HG03045 (cell line): ENCODE results near the gene SHE.

Source experiments
- ATAC-seq: cut with Tn5 transposase; IDR thresholded peaks from one replicate; pipeline ENCODE4 v1.9.1; 2021; ENCODE audit warnings: mild to moderate bottlenecking, moderate library complexity; ENCODE audit not compliant: unreplicated experiment

Gene SHE

DNA sequence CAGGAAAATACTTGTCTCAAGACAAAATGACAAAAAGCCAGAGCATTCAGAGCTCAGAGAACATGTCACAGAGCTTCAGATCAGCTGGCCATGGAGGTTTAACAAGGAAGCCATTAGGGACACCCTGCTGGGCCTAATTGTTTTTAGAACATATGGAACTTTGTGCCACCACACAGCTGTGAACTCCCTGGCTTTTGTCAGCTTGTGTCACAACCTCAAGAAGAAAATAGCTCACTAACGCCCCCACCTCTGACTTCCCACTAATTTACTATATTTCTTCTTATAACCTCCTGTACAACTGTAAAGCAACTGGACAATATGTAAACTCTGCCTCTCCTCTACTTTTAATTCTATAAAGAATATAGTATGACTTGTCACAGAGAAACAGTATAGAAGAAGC lies 21.2 kb downstream of the SHE start:
- ATAC-seq = no peak

DNA sequence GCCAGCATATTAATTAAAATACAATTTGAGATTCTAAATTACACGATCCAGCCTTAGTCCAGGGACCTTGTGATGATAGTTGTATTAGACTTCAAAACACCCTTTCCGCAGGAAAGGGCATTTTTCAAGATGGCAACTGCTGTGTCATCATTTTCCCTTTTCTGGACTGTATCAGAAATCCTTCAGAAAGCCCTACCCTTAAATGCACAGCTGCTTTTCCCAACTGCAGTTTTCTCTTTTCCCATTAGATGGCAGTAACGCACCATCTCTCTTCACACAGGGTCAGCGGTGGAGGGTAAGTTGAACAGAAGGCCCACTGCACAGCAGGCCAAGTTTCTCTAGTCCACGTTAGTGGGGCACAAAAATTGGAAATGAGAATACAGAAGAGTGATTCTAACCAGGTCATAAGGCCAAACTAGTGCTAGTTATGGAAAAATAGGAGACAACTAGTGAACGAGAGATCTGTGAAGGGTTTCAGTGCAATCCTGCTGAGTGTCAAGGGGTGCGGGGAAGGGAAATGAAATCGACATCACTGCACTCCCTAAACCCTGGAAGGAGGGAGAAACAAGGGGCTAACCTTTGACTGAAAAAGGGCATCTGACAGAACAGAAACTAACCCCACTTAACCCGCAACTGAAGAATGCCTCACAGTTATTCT lies 22.3 kb downstream of the SHE start:
- no peak for ATAC-seq

DNA sequence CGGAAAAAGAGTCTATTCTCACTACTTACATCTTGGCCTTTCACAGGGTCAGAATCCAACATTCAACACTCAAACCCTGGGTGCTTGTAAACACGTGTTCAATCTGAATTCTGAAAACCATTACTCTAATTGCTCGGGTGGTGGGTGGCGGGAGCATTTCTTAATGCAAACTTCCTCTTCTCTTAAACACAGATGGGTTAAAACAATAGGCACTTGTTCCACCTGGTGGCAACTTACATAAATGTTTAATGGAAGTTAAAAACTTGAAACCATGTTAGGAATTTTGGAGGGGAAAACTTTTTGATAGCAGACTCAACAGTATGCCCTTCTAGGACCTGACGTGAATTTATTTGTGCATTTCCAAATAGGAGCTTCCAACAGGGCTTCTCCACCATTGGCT lies 23.6 kb downstream of the SHE start:
- no peak for ATAC-seq

DNA sequence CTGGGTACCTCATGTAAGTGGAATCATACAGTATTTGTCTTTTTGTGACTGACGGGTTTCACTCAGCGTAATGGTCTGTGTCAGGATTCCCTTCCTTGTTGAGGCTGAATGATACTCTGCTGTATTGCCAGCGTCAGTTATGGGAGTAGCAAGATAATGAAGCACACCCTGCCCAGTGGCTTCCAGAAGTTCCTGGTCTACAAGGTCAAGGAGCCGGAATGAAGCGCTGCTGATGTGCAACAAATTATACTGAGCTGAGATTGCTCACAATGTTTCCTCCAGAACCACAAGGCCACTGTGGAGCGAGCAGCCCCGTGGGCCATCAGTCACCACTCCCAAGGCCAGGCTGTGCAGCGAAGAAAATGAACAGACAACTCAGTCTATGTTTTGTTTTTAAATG lies 24.2 kb downstream of the SHE start:
- ATAC-seq = no peak

DNA sequence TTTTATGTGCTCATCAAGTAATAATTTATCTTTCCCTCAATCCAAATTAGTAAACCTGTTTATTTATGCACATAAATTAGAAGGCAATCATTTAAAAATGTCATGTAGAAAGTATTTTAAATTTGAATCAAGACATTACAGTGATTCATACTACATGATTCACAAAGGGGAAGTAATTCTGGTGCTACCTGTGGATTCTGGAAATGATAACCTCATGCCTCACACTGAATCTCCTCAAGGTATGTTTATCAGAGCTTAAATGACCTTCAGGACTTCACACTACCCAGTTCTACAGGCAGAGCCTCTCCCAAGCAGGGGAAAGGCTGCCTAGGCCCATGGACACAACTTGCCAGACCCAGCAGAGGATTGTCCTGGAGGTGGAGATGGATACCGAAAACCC lies 25.4 kb downstream of the SHE start:
- no peak for ATAC-seq

DNA sequence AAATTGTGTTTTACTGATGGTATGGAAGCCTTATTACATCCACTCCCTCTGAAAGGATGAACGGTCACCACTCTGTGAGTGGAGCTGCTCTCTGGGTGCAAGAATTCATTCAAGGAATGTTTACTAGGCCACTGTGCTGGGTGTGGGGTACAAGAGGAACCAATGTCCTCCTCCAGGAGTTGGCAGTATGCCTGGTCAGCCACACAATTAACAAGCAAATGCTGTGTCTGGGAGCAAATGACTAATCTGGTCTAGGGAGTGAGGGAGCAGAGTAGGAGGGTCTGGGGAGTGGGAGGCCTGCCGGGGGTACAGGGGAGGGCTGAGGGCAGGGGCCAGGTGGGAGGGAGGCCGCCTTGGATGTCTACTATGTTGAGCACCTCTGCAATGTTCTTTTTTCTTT lies 27.4 kb downstream of the SHE start:
- no peak for ATAC-seq

DNA sequence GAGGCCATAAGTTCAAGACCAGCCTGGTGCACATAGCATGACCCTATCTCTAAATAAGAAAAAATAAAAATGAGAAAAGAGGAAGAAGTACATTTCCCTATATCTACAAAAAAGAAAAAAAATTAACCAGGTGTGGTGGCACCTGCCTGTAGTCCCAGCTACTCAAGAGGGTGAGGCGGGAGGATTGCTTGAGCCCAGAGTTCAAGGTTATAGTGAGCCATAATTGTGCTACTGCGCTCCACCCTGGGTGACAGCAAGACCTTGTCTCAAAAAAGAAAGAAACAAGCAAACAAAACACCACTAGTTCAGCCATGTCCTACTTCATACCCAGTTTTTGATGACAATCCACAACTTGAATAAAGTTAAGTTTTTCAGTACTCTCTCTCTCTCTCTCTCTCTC lies 30.9 kb downstream of the SHE start:
- ATAC-seq = no peak

DNA sequence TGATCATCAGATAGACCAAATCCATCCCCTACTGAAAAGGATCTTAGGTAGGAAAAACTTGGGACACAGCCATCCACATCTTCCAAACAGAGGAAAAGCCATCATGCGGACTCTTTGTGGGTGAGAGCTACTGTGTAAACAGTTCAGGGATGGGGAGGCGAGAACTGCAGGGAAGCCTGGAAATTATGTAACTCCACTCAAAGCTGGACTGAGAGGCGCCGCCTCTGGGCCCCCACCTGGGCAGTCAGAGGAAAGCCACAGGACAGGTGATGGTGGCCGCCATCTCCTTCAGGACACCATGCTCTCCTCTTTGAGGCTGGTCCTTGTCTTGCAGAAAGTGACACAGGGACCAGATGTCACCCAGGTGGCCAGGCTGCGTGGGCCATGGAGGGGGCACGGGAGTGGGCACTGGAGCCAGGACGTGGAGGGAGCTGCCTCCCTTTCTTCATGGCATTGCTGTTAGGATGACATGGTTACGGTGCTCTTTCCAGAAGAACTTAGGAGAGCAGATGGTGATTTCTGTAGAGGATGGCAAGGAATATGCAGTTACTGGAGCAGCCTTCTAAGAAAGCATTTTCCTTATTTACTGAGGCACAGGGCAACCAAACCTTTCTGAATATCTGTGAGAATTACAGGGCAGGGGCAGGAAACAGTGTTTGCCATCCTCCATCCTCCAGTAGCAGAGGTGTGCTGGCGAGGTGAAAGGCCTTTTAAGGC lies 32.2 kb downstream of the SHE start:
- ATAC-seq = no peak

DNA sequence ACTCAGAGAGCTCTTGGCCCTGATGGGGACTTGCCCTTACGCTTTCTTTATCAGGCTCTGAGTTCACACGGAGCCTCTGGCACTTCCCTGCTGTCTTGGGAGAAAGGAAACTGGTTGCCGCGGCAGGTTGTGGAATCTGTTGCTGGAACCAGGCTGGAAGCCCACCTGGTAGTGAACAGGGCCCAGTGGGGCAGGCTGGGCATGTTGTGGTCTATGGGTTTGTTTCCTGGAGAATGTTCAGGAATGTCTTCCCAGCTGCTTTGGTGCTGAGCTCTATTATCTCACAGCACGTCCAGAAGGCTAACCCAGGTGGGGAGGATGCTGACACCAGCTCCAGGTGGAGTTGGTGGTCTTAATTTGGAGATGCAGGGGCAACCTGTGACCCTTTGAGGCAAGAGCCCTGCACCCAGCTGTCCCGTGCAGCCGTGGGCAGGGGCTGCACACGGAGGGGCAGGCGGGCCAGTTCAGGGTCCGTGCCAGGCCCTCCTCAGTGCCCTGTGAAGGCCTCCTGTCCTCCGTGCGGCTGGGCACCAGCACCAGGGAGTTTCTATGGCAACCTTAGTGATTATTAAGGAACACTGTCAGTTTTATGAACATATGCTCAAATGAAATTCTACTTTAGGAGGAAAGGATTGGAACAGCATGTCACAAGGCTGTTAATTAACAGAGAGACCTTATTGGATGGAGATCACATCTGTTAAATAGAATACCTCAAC lies 33.5 kb downstream of the SHE start:
- ATAC-seq = no peak

DNA sequence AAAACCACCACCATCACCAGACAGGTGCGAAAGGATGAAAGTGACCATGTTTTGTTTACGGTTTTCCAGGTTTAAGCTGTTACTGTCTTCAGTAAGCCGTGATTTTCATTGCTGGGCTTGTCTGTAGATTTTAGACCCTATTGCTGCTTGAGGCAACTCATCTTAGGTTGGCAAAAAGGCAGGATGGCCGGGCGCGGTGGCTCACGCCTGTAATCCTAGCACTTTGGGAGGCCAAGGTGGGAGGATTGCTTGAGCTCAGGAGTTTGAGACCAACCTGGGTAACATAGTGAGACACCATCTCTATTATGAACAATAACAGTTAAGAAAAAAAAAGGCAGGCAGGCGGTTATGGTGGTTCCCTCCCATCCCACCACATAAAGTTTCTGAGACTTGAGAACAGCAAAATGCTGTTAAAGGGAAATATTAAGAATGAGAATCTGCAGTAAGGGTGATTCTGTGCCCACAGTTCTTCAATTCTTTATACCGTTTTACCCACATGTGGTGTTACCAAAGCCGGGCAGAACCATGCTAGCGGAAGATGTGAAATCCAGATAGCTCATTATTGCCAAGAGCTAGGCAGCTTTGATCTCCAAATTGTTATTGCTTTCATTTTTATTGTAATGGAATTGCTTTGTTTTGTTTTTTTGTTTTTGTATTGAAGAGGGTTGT lies 34.6 kb downstream of the SHE start:
- ATAC-seq = no peak

DNA sequence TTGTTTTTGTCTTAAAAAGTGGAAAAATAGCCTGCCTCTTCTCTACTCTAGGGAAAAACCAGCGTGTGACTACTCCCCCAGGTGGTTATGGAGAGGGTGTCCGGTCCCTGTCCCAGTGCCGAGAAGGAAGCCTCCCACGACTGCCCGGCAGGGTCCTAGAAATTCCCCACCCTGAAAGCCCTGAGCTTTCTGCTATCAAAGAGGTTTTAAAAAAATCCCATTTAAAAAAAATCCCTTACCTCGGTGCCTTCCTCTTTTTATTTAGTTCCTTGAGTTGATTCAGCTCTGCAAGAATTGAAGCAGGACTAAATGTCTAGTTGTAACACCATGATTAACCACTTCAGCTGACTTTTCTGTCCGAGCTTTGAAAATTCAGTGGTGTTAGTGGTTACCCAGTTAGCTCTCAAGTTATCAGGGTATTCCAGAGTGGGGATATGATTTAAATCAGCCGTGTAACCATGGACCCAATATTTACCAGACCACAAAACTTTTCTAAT lies 35.2 kb downstream of the SHE start:
- ATAC-seq = no peak

DNA sequence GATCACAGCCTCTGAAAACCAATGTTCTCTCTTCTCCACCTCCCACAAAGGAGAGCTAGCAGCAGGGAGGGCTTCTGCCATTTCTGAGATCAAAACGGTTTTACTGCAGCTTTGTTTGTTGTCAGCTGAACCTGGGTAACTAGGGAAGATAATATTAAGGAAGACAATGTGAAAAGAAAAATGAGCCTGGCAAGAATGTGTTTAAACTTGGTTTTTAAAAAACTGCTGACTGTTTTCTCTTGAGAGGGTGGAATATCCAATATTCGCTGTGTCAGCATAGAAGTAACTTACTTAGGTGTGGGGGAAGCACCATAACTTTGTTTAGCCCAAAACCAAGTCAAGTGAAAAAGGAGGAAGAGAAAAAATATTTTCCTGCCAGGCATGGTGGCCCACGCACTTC lies 36.0 kb downstream of the SHE start:
- ATAC-seq = no peak

DNA sequence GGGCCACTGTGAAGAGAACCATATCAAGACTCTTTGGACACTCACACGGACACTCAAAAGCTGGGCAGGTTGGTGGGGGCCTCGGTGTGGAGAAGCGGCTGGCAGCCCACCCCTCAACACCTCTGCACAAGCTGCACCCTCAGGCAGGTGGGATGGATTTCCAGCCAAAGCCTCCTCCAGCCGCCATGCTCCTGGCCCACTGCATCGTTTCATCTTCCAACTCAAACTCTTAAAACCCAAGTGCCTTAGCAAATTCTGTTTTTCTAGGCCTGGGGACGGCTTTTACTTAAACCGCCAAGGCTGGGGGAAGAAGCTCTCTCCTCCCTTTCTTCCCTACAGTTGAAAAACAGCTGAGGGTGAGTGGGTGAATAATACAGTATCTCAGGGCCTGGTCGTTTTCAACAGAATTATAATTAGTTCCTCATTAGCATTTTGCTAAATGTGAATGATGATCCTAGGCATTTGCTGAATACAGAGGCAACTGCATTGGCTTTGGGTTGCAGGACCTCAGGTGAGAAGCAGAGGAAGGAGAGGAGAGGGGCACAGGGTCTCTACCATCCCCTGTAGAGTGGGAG lies 36.5 kb downstream of the SHE start:
- no peak for ATAC-seq

DNA sequence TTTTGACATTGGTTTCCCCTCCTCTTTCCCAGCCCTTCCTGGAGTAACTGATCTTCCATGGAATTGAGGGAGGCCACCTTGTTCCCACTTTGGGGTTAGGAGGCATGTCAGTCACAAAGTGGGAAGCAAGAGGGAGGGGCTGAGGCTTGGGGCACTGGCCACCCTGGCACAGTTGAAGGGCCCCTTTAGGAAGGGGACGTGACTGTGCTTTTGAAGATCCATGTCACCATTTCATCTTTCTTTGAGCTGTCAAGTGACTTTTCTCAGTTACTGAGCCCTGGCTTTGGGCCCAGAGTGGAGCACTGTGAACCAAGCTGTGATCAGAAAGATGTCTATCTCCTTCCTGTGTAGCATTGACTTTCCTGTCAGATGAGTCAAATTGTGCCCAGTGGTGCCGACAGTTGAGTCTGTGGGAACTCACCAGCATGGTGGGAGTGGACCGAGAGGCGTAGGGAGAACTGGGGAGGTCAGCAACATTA lies 38.7 kb downstream of the SHE start:
- ATAC-seq = no peak

DNA sequence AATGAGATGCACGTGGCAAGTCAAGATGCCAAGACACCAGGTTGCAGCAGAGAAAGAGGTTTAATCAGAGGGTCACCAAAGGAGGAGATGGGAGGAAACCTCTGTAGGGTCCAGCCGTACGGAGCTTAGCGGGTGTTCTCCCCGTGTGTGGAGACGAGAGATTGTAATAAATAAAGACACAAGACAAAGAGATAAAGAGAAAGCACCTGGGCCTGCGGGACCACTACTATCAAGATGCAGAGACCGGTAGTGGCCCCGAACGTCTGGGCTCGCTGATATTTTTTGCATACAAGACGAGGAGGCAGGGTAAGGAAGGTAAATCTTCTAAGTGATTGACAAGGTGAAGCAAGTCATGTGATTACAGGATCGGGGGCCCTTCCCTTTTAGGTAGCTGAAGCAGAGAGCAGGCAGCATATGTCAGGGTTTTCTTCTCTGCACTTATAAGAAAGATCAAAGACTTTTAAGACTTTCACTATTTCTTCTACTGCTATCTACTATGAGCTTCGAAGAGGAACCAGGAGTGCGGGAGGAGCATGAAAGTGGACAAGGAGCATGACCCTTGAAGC lies 41.4 kb downstream of the SHE start:
- ATAC-seq = no peak

DNA sequence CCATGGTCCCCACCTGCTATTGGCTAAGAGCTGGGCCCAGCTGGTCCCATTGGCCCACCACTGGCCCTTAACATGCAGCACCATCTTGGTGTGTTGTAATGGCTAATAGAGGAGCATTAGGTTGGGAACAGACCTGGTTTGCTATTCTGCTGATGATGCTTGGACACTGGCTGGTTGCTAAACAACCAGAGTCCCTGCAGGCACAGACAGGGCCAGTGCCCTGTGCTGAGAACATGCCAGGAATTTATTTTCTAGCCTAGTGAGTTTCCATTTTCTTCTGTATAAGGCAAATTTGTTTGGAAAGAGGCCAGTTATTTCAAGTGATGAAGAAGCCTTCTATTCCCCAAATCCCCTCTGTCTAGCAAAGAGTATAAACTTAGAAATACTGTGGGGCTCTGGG lies 43.1 kb downstream of the SHE start:
- no peak for ATAC-seq

DNA sequence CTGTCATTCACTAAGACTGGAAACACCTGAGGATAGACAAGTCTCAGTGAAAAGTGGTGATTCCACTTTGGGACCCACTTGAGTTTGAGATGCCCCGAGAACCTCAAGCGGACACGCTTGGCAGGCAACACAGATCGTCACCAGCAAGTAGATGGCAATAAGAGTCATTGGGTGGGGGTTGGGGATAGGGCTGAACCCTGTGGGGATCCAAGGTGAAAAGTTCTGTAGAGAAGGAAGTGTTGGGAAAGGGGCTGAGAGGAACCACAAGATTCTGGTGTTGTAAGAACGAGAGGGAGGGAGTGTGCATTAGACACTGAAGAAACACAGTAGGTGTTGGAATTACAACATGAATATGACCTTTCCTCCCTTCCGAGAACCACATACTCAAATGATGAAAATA lies 45.6 kb downstream of the SHE start:
- no peak for ATAC-seq

DNA sequence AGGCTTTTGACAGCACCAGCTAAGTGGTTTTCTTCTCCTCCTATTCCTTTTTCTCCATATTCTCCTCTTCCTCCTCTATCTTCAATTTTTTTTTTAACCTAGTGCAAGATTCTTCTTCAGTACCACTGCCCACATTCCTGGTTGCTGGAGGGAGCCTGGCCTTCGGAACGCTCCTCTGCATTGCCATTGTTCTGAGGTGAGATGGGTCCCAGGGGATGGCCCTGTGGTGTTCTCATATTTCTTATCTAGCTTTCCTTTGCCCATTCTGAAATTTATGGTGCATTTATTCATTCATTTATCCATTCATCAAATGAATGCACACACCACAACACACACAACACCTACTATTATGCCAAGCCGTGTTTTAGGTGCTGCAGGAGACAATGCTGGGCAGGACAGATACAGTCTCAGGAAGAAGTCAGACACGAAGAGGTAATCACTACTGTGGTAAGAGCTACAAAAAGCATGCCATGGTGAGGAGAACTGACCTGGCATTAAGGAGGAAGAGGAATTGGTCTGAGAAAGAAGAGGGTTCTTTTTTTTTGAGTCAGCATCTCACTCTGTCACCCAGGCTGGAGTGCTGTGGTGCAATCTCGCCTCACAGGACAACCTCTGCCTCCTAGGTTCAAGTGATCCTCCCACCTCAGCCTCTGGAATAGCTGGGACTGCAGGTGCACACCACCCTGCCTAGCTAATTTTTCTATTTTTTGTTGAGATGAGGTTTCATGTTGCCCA lies 47.7 kb downstream of the SHE start:
- ATAC-seq = no peak

DNA sequence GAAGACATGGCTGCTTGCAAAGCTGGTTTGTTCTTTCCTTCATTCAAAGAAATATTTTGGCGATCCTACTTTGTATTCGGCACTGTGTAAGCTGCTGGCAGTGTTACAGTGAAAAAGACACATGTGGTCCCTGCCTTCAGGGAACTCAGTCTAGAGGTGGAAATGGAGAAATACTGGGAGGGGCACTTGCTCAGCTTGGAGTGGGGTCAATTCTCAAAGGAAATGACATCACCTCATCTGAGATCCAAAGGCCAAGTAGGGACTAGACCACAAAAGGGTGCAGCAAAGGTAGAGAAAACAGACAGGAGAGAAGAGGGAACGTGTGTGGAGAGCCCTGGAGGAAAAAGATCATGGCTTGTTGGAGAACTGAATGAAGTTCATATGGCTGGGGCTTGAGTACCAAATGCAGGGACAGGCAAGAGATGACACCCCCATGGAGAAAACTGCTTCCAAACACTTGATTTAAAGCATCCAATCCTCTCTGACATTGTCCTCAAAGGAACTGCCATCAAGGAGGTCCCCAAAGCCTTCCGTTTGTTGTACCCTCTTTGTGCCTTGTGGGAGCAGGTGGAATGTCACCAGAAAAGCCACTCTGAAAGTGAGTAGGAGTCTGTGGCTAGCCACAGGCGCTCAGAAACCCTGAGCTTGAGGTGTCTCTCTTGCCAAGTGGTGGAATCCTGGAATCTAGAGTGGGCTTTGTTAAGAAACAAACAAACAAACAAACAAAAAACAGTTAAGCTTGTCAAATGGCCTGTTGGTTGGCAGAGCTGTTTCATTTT lies 48.4 kb downstream of the SHE start:
- ATAC-seq = no peak
